CD4-positive, alpha-beta T cell (primary cell): Measurements from ENCODE around the gene CGB7. TPM values are rescaled to one million over a fixed set of nuclear protein-coding genes. Genes with fewer than 3 reads are reported as not detected.

Experiments
- ATAC-seq: fragments of 200-7000 bp; cut with Tn5 transposase; one replicate; pipeline ENCODE4 v1.10.0; 2022; ENCODE audit warnings: mild to moderate bottlenecking; ENCODE audit not compliant: poor library complexity
- CTCF ChIA-PET: fragments of 350-600 bp; sonication (Branson Sonifier 250); formaldehyde crosslinking; loops from one replicate; lab custom pipeline; 2021; ENCODE audit warnings: antibody characterized with exemption, inconsistent platforms; lab: Charles Lee
- POLR2A ChIA-PET: fragments of 350-600 bp; sonication (Branson Sonifier 250); formaldehyde crosslinking; loops from one replicate; lab custom pipeline; 2021; ENCODE audit warnings: antibody characterized with exemption, inconsistent platforms; lab: Charles Lee
- DNase-seq, 14 experiments: peaks; one replicate each; pipeline ENCODE4 v3.0.0-alpha.2; 2013 to 2020; ENCODE audit warnings: mixed read lengths in 2 of 14
- H3K27ac ChIP-seq, 2 donors: one replicate each; pipeline versions ENCODE4 v1.5.1 to v1.7.0; 2013; ENCODE audit warnings: low read length in 2 of 2, low read depth in 1 of 2, mild to moderate bottlenecking in 1 of 2
- H3K27me3 ChIP-seq, 2 experiments: 1 replicate in 1 of 2; 2 replicates in 1 of 2; pipeline versions ENCODE4 v1.6.1 to v1.7.0; 2013; ENCODE audit warnings: low read length in 2 of 2, control low read depth in 1 of 2, mild to moderate bottlenecking in 1 of 2, moderate library complexity in 1 of 2; ENCODE audit not compliant: insufficient read depth in 2 of 2, control insufficient read depth in 1 of 2
- H3K36me3 ChIP-seq: one replicate; pipeline ENCODE4 v1.6.1; 2013; ENCODE audit warnings: low read length, control low read depth; ENCODE audit not compliant: insufficient read depth
- H3K4me1 ChIP-seq: one replicate; pipeline ENCODE4 v1.6.1; 2013; ENCODE audit warnings: low read length, control low read depth; ENCODE audit not compliant: insufficient read depth
- H3K4me3 ChIP-seq: one replicate; pipeline ENCODE4 v1.5.1; 2013; ENCODE audit warnings: mild to moderate bottlenecking, low read length, moderate library complexity
- H3K9me3 ChIP-seq, 2 experiments: 1 replicate in 1 of 2; 2 replicates in 1 of 2; pipeline versions ENCODE4 v1.6.1 to v1.7.0; 2013; ENCODE audit warnings: low read length in 2 of 2, mild to moderate bottlenecking in 2 of 2, control low read depth in 1 of 2, moderate library complexity in 1 of 2; ENCODE audit not compliant: control insufficient read depth in 1 of 2, insufficient read depth in 1 of 2
- H3K27ac Mint-ChIP-seq: one replicate; pipeline ENCODE4 v1.8.0; 2020; ENCODE audit warnings: mixed read lengths
- H3K27me3 Mint-ChIP-seq: one replicate; pipeline ENCODE4 v1.8.0; 2021; ENCODE audit warnings: mixed read lengths
- H3K36me3 Mint-ChIP-seq: one replicate; pipeline ENCODE4 v1.8.0; 2021; ENCODE audit warnings: low read depth, mixed read lengths
- H3K4me1 Mint-ChIP-seq: one replicate; pipeline ENCODE4 v1.8.0; 2021; ENCODE audit warnings: low read depth, mixed read lengths
- H3K4me3 Mint-ChIP-seq: one replicate; pipeline ENCODE4 v1.8.0; 2020; ENCODE audit warnings: mild to moderate bottlenecking, mixed read lengths
- H3K9me3 Mint-ChIP-seq: one replicate; pipeline ENCODE4 v1.8.0; 2020; ENCODE audit warnings: mixed read lengths
- CTCF ChIP-seq: fragments of 200-600 bp; IDR thresholded peaks from one replicate; pipeline ENCODE4 v1.8.0; 2022; ENCODE audit warnings: antibody characterized with exemption, mild to moderate bottlenecking
- intact Hi-C, 2 experiments: fragments of 100-400 bp; cut with DNase I in 1 of 2; cut with micrococcal nuclease in 1 of 2; formaldehyde crosslinking; loops; one replicate each; pipeline versions ENCODE4 v1.15.1 to v1.9.0; 2023 to 2025; cut with DNase I, micrococcal nuclease
- total RNA-seq, 174 experiments: library from RNA in 2 of 174; stranded (reverse) in 2 of 174; gene quantifications; one replicate each; pipeline ENCODE4 v1.2.3 and lab custom pipeline; 2021 to 2026

Gene CGB7
- total RNA-seq, 2 experiments from 2014 or later, result not detected

DNA sequence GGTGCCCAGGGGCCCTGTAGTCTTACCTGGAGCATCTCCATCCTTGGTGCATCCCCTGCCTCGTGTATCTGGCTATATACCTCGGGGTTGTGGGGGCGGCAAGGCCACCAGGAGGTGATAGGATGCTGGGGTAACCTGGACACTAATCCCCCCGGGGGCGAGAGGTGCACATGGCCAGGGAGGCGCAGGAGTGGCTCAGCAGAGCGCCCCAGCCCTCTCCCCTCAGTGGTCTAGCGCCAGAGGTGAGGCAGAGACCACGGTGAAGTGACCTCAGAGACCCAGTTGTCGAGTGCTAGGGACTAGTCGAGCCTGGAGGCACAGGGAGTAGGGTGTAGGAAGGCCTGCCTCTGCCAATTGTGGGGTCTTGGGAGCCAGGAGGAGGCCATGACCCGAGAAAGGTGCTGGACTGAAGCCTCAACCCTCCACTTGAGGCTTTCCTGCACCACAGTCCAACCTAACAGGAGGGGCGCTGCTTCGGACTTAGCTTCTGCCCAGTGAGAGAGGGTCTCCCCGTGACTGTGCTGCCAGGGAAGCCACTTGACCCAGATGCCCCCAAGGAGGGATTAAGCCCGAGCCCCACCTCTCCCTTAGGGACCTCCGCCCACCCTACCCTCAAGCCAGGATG, 40.4 kb downstream of the CGB7 start, which contains the start of gene LHB:
Gene LHB (minus strand): TSS at position 51 of the 625 bp plus-strand sequence. CDS start 10 bp downstream, at position 41.
- TF ChIP-seq CTCF, result no peak
- H3K9me3 Mint-ChIP-seq, result no peaks in the 10 kb centered on the region
- H3K4me3 ChIP-seq, result peak within 1 kb of the TSS; percentile 63
- peaks cover 5% of the 10 kb centered on the region for H3K27me3 Mint-ChIP-seq
- peaks cover 0 to 4% of the 10 kb centered on the region in 2 experiments for H3K27me3 ChIP-seq
- POLR2A ChIA-PET, result interaction anchor here (1.2 to 3.2 kb wide), 4 partner anchors 17 to 97 kb away, joined by 4 to 15 read pairs (median 5); partner anchors contain the start of genes FTL, GYS1, LIN7B and RUVBL2
- H3K4me1 ChIP-seq, result peaks cover 40% of the 10 kb centered on the region
- ATAC-seq (no peak), DNase-seq (no peak)
- no peaks in the 10 kb centered on the region for H3K9me3 ChIP-seq
- H3K4me1 Mint-ChIP-seq, result peaks cover 25% of the 10 kb centered on the region
- H3K27ac ChIP-seq, result peak within 1 kb of the TSS in 1 of 2 donors; percentile 29
- peaks cover 12% of the 10 kb centered on the region for H3K36me3 Mint-ChIP-seq
- H3K4me3 Mint-ChIP-seq, result peak within 1 kb of the TSS; percentile 90
- CTCF ChIA-PET, result interaction anchor here (0.6 to 1.5 kb wide), 8 partner anchors 9 to 141 kb away, joined by 3 to 14 read pairs (median 3); partner anchors contain the start of genes GYS1 and RUVBL2
- peaks cover 3% of the 10 kb centered on the region for H3K36me3 ChIP-seq
- intact Hi-C loops, result loop anchor here in 1 of 2 experiments (5.0 kb wide), 1 partner anchor 40 kb away; the partner anchor contains the start of gene CGB7
- H3K27ac Mint-ChIP-seq, result no peak within 1 kb of the TSS

- Mint-ChIP-seq H3K27me3 (peaks cover 5% of the 10 kb centered on the region), H3K27ac (no peak overlapping the region), H3K4me1 (peaks cover 24% of the 10 kb centered on the region), H3K9me3 (no peaks in the 10 kb centered on the region), H3K36me3 (peaks cover 19% of the 10 kb centered on the region), H3K4me3 (peak overlapping the region; percentile 82)
- ATAC-seq (no peak), DNase-seq (no peak)
- no peaks in the 10 kb centered on the region for H3K9me3 ChIP-seq
- H3K36me3 ChIP-seq, result peaks cover 6% of the 10 kb centered on the region
- ChIA-PET CTCF (no interaction called here), POLR2A (no interaction called here)
- H3K27me3 ChIP-seq, result peaks cover 0 to 4% of the 10 kb centered on the region in 2 experiments
- no peak for TF ChIP-seq CTCF
- intact Hi-C loops, result loop anchor here in 1 of 2 experiments (5.0 kb wide), 1 partner anchor 41 kb away; the partner anchor contains the start of gene CGB7
- H3K4me3 ChIP-seq, result no peak overlapping the region
- H3K27ac ChIP-seq, result no peak overlapping the region
- peaks cover 37% of the 10 kb centered on the region for H3K4me1 ChIP-seq
Observed at GRCh38 chr19:49016067-49016839, 41.3 kb downstream of the CGB7 start.

DNA sequence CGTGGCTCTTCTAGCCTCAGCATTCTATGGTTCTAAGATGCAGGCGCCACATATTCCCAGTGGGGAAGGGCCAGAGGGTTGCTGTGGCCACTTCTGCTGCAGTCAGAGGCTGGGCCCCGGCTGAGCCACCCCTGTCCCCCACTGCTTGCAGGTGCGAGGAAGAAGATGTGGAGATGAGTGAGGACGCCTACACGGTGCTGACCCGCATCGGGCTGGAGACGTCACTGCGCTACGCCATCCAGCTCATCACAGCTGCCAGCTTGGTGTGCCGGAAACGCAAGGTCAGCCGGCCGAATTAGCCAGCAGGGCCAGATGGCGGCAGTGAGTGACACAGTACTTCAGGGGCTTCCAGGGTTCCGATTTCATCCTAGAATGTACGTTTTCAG, 42.7 kb downstream of the CGB7 start:
- POLR2A ChIA-PET, result no interaction called here

More for the DNA sequence above, 42.7 kb downstream of the CGB7 start:
- Histone ChIP-seq H3K4me3 (no peak overlapping the region), H3K27me3 (peaks cover 0 to 3% of the 10 kb centered on the region in 2 experiments), H3K36me3 (peaks cover 16% of the 10 kb centered on the region), H3K9me3 (no peaks in the 10 kb centered on the region), H3K4me1 (peaks cover 27% of the 10 kb centered on the region), H3K27ac (no peak overlapping the region)
- no peak for DNase-seq
- intact Hi-C loops, result loop anchor here in 1 of 2 experiments (5.0 kb wide), 1 partner anchor 42 kb away; the partner anchor contains the start of gene CGB7
- TF ChIP-seq CTCF, result no peak
- H3K36me3 Mint-ChIP-seq, result peaks cover 30% of the 10 kb centered on the region
- no peak for ATAC-seq
- H3K9me3 Mint-ChIP-seq, result no peaks in the 10 kb centered on the region
- CTCF ChIA-PET, result no interaction called here
- H3K4me1 Mint-ChIP-seq, result peaks cover 11% of the 10 kb centered on the region
- H3K27ac Mint-ChIP-seq, result no peak overlapping the region
- no peak overlapping the region for H3K4me3 Mint-ChIP-seq
- peaks cover 5% of the 10 kb centered on the region for H3K27me3 Mint-ChIP-seq
